Measurements from ENCODE around the gene PPP2R2B.
A peak's percentile ranks its signal among the peaks of the same experiment; 100 is the strongest.

The PPP2R2B gene

DNA sequence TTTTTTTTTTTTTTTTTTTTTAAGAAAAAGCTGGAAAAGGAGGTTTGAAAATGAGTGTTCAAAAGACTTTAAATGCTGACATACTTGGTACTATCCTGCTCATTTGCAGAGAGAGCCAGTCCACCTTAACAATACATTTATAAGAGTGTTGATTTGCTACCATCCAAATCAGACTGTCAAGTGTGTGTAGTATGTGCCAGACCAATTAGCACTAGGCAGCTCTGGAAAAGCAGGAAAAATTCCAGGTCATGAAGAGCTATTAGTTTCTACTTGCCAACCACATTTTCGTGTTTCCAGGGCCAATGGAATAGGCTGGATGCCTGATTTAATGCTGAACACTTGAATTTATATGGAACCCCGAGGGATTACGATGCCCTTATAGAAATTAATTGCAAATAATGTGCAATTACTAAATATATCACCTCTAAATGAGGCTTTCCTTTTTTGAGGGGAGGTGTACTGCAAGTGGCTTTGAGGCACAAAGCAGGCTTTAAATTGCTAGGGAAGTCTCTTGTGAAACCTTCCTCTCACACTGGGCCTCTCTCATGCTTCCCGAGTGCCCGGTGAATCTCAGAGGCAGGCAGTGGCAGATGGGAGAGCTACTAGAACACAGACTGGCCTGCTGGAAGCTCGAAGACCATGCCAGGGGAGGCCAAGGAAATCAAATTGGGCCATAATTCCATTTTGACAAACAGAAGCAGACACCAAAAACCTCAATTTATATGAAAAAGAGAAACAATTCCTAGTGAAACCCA, 178.7 kb downstream of the PPP2R2B start:
- DNase-seq (ENCODE audit: low spot score): peak; percentile 26

DNA sequence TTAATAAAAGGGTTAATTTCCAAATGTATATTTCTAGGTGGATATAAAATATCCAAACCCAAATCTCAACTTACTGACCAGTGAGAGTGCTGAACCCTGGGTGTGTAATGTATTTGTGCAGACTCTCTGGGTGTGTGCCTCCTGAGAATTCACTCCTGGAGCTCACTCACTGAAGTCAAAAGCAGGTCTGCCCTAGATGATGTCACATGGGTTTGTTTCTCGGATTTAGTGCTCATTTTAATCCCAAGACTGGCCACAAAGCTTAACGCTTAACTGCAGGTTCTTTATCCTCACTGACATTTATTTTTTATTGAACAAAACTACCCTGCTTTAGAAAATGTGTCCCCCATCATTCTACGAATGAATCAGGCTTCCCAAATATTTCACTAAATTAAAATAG, 179.4 kb downstream of the PPP2R2B start:
- DNase-seq (ENCODE audit: low spot score): no peak

DNA sequence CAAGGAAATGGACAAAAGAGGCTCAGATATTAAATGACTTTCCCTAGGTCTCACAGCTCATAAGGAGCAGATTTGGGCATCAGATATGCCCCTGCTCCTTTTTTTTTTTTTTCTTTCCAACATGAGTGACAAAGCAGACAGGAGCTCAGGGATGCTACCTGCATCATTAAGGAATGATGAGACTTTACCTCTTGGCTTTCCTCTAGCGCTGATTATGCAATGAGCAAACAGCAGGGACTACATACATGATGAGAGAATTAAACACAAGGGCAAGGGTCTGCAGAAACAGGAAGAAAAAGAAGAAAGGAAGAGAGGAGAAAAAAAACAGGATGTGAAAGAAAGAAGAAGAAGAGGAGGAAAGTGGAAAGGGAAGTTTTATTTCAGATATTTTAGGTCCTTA, 179.9 kb downstream of the PPP2R2B start:
- DNase-seq (ENCODE audit: low spot score): no peak

DNA sequence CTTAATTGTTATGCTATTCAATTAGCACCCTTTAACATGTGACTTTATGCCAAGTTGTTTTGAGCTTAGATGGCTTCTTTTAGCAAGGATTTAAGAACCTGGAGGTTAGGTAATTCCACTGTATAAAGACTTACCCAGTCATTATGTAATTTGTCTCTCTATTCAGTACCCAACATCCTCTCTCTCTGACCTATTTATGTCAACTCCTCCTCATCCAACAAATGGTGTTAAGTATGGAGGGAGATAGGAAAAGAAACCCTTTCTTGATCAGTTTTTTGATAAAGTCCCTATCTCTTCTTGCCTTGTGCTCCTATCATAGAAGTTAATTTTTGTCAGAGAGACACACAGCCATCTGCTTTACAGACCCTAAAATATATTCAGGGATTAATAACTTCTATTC, 181.3 kb downstream of the PPP2R2B start:
- DNase-seq (ENCODE audit: low spot score): no peak

DNA sequence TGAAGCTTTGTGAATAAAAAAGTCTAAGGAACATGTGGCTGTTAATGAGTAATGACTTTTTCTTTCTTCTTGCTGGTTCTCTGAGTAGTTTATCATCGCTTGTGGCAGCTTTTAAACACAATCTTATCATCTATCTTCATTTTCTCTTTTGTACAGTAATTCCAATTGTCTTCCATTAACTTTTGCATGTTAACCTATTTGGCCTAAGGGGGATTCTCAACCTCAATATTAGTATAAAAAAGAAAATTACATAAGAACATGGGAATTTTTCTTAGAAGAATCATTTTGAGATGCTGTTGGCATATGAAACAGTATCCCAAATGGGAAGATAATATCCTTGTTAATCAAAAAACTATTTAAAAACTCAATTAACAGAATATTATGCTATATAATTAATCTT, 182.9 kb downstream of the PPP2R2B start:
- DNase-seq (ENCODE audit: low spot score): no peak

DNA sequence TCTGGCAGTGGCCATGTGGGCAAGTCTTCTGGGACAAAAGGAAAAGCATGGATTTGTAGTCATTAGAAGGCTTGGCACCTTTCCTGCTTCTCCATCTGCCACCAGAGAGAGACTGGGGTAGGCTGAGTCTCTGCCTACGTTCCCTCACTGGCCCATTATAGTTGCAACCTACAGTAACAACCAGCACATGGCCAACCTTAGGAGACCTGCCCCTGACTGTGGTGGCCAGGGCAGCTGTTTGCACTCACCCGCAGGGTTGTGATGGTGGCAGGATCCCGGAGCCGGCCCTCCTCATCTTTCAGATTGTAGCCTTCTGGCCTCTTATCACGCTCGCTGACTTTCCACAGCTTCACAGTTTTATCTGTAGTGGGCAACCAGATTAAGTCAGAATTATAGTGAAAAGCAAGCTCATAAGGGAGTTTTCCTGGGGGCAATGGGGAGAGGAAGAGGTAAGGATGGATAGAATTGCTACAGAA, 187.6 kb downstream of the PPP2R2B start:
- DNase-seq (ENCODE audit: low spot score): no peak

DNA sequence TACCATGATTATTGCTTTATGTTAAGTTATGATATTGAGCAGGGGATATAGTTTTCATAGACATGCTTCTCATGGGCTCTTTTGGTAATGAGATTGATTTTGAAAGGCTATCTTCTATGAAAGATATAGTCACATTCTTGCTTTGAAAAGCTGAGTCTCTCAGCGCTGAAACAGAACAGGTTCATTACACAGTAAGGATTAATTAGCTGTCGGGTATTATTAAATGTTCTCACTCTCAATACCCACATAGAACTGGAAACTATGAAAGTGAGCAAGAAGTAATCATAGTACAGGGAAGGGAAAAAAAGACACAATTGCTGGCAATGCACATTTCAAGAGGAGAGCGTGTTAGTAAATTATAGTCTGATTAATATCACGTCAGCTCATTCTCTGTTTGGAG, 190.9 kb downstream of the PPP2R2B start:
- DNase-seq (ENCODE audit: low spot score): no peak

DNA sequence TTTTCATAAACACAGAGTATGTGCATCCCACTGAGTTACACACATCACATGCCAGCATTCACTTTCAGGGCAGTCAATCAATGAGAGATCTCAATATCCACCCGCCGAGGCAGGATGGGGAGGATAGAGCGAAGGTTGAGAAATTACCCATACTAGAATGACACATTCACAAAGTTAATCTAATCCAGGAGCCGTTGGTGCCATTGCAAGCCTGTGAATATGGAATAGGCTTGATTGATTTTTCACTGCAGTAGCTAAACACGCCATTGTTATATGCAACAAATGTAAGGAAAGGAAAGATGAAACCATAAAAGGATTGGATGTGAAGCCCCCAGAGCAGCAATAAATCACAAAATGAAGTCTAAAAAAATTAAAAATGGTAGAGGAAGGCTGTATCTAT, 194.7 kb downstream of the PPP2R2B start:
- no peak for DNase-seq (ENCODE audit: low spot score)

DNA sequence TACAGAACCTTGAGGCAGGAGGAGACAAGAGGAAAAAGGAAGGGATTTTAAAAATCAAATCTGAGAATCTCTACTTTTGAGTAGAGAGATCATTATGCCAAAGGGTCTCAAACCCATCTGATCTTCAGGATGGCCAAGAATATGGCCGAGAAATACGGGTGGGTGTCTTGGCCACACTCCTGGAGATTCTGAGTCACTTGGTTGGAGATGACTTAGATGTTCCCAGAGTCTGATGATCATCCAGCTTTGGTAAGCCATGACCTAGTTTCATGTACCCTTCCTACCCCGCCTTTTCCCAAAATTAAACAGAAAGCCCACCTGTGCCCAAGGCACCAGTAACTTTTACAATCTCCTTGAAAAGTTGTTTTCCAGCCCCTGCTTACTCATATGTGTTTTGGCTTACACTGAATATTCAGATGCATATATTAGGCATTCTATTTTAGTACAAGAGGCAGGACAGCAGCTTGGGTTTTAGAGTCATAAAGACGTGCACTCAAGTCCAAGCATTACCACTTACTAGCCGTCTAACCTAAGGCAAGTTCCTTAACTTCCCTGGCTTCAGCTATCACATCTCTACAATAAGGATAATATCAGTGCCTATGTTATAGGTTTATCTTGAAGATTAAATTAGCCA, 195.5 kb downstream of the PPP2R2B start:
- no peak for DNase-seq (ENCODE audit: low spot score)

DNA sequence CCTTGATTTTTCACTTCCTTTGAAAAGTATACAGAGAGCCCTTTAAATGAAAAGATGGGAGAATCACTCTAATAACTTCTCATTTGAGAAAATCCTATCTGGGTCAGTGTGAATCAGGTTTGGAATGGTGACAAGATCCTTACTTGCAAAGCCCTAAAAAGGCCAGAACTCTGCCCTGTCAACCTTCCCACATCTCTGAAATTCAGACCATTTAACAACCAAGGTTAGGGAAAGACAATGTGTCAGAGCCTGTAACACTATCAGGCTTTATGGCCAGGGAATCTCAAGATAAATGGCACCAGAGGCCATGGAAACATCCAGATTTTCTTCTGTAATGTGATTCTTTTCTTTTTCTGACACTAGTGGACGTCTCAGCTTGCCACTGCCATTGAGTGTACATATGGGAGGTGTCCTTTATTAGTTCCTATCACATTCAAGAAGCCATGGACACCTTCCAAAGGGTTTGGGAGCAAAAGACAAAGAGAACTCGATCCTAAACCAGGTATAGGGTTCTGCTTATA, 196.9 kb downstream of the PPP2R2B start:
- no peak for DNase-seq (ENCODE audit: low spot score)

DNA sequence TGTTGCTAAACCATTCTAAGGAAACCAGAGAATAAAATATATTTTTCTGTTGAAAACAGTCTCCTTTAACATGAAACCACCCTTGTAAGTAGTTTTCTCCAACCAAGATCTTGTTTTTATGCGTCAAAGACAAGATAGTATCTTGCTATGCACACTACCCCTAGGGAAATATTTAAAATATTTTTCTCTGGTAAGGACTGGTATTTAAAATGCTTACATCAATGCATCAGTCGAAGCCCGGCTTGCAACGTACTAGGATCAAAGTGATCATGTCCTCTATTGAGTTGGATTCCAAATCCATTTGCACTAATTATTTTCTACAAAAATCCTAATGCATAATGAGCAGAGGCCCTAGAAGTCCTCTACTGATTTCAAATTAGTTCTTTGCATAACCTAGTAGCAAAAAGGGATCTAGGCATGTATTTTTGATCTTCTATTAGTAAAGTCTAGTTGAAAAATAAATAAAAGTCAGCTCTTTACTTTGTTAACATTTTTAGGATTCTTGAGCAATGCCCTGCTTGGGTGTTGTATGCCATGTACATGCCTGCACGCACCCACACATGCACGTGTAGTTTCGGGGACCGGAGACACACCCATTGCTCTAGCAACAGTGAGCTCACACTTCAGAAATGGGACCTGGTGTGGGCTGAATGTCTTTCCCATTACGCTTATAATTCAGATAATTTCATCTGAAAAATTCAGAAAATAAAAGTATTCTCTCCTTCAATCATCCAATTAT, 197.5 kb downstream of the PPP2R2B start:
- DNase-seq (ENCODE audit: low spot score): no peak

DNA sequence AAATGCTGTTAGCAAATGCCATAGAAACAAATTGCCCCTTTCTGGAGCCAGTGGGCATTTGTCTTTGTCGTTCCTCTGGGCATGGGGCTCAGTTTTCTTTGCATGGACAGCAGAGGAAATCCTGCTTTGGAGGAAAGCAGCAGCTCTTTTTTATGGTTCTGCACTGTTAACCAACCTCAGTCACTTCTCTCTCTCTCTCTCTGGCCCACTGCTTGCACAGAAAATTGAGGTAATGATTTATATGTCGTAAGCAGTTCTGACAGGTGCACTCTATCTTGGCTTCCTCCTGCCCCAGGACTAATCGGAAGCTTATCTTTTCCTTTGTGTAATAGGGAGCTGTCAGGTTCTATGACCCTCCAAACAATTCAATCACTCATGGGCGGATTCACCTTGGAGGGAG, 202.9 kb downstream of the PPP2R2B start:
- DNase-seq (ENCODE audit: low spot score): no peak

DNA sequence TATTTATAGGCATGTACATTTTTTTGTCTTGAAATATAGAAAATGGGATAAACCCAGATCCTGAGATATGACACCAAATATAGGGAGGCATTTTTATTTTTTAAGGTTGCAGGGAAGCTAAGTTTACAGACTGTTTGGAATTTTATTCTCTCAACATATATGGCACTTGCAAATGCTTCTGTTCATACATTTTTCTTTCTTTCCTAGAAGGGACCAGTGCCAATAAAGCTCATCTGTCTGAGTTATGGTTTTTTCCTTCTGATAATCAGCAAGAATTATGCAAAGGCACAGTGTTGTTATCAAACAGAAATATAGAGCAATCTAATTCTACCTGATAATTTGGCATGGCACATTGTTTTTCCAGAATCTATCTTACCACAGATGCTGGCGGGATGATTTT, 205.7 kb downstream of the PPP2R2B start:
- DNase-seq (ENCODE audit: low spot score): no peak

DNA sequence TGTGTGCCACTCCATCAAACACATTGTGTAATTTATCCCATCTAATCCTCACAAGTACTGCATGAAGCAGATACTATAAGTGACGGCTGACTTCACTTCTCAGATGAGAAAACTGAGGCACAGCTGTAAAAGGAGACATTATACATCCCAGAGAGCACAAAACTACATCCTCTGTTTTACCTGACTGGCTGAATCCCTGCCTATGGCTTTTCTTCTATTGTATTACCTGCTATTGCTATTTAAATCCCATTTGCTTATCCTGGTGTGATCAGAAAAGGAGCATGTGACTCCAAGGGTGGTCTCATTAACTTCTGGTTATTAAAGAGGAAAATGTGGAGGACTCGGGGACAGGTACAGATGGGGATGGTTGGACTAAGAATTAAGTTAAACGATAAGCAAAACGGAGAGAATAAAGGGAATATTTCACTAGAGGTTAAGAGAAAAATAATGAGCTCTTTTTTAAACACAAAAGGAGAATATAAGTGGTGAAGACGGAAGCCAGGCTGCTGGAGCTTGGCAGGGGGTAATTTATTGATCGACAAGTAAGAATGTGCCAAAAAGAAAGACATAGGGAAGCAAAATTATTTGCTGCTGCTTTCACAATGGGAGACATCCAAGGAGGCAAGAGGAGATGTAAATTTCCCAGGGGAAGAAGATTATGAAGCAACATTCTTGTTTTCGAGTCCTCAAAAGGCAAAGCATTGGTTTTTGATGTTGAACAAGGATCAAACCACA, 206.8 kb downstream of the PPP2R2B start:
- DNase-seq (ENCODE audit: low spot score): no peak

DNA sequence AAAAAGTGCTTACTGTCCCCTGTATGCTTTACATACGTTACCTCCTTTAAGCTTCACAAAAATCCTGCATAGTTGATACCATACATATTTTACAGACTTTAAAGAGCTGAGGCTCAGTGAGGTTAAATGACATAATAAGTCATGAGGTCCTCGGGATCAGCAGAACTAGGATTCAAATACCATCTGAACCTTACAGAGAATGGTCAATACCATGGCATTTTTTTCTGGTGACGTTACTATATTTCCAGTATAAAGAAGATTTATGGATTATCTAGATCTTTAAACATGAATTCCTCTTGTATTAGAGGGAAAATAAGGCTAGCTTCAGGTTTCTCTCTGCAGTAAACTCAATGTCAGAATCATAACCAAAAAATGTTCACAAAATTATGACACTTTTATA, 208.9 kb downstream of the PPP2R2B start:
- no peak for DNase-seq (ENCODE audit: low spot score)

DNA sequence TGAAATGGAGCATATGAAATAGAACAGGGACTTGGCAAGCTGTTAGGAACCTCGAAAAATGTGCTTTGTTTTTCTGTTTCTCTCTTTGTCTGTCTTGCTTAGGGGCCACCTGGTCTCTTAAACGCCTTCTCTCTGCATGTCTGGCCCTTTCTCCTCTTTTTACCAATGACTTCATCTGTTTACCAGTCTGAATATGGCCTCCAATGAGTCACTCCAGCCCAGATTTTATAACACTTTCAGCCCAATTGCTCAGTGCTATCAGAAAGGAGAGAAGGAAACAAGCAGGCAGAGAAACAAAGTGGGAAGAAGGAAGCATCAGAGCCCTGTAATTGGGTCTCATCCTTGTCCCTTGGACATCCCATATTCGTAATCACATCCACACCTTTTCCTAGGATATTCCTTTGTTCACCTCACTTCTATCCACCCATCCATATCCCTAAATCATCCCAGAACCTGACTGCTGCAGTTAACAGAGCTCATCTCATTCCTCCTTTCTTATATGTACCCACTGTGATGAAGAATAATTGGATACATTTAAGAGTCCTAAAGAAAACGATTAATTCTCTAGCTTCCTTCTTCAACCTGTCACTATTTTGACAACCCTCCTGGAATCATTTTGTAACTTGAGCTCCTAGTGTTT, 210.8 kb downstream of the PPP2R2B start:
- peak; percentile 70 for DNase-seq (ENCODE audit: low spot score)

DNA sequence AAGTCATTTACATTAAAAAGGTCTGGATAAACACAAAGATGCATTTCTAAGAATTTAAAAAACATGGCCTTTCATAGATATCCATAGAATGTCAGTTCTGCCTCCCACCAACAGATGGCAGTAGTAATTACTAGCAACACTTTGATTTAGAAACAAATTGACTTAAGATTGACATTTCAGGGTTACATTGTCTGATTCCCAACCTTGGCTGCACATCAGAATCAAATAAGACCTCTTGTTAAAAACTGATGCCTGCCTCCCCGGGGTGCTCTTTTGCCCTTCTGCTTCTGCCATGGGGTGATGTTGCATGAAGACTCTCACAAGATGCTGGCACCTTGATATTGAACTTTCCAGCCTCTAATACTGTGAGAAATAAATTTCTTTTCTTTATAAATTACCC, 216.3 kb downstream of the PPP2R2B start:
- DNase-seq (ENCODE audit: low spot score): no peak

DNA sequence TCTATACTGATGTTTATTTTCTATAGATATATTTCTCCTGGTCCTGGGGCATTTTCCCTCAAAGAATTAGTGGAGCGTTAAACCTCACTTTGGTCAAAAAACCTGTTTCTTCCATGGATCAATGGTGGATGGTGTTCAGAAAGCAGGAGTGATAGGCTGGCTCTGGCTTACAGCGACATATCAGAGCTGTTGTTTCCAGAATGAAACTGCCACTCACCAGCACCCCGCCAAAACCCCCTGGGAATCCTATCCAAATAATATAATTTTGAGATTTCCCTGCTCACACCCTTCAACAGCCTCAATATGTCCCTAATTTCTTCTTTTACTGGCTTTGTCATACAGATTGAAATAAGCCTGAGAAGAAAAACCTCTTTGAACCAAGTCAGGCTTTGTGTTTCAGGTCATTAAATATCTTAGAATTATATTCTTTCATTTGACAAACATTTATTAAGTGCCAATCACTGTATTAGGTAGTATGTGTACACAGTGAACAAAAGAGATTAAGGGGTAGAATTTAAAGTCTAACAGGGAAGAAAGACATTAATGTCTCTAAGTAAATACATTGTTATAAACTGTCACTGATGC, 218.1 kb downstream of the PPP2R2B start:
- DNase-seq (ENCODE audit: low spot score): no peak

DNA sequence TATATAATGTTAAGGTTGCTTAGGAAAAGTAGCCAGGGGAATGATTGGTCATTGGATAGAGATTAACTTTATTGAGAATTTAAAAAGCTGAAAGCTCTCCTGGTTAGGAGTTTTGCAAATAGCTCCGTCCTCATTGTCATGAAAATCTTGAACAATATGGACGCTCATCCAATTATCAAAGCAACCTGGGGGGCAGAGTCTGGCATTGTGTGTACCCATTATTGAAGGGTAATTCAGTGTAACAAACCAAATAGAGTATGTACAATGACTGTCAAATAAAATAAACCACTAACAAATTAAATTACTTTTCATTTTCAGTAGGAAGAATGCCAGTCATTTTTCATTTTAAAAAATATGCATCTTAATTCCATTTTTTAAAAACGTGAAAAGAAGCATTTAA, 218.6 kb downstream of the PPP2R2B start:
- no peak for DNase-seq (ENCODE audit: low spot score)

DNA sequence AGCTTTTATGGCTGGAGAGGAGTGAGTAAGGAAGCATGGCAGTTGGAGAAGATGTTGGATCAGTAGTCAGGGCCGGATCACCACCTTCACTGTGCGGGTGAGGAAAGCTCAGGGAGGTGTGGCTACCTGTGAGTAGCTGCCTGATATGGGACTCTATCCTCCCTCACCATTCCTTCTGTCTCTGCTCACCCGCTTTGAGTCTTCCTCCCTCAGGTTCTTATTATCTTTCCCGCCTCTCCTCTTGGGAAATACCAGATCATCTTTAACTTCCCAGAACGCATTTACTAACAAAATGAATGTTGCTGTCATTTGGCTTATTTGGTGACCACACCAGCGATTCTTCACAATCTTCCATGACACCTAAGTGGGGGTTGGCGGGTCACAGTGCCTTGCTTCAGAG, 221.9 kb downstream of the PPP2R2B start:
- no peak for DNase-seq (ENCODE audit: low spot score)

DNA sequence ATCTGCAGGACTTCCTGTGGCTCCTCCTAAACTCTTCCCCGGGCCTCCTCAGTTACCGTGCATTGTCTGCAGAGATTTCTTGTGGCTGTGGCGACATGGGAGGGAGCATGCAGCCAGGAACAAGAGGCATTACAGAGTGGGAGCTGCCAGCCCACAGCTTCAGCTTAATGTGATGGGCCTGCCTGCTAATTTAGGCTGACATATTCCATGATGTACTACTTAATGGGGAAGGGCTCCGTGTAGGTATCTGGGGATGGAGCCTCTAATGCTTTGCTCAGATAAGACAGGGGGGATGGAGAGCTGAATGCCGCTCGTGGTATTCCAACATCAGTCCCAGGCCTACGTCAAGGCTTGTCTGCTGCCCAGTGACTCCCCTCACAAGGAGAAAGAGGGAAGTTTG, 225.0 kb downstream of the PPP2R2B start:
- DNase-seq (ENCODE audit: low spot score): no peak

Measured in globus pallidus (tissue), 1 donor.